Omental fat pad (tissue), 4 donors: Measurements from ENCODE around the gene SYT15. TPM values are rescaled to one million over a fixed set of nuclear protein-coding genes. Genes with fewer than 3 reads are reported as not detected.
A peak's percentile ranks its signal among the peaks of the same experiment; 100 is the strongest.

Source experiments
- ATAC-seq: fragments of 150-250 bp; one replicate; pipeline ENCODE4 v1.9.1; 2016; ENCODE audit warnings: mild to moderate bottlenecking, moderate library complexity; ENCODE audit not compliant: low FRiP score
- DNase-seq: peaks from one replicate; pipeline ENCODE4 v3.0.0-alpha.2; 2019; ENCODE audit warnings: low spot score
- total RNA-seq, 4 donors: library from RNA; depleted of rRNA; stranded (reverse); fragments of >200 nt; gene quantifications; one replicate each; pipeline ENCODE4 v1.1.0, GENCODE V29; 2016
- TF ChIP-seq, protein P1 (sequence below), 3 donors: fragments of 450-650 bp; IDR thresholded peaks; one replicate each; pipeline ENCODE4 v1.5.1; 2016 to 2017; ENCODE audit warnings: antibody characterized with exemption in 3 of 3, mild to moderate bottlenecking in 3 of 3, moderate library complexity in 2 of 3

SYT15 gene
- total RNA-seq, 4 donors from 2014 or later: 0.65 to 9.6 (median 2.9) TPM

- ATAC-seq (no peak), DNase-seq (peak; percentile 20)
- TF ChIP-seq, protein P1, sequence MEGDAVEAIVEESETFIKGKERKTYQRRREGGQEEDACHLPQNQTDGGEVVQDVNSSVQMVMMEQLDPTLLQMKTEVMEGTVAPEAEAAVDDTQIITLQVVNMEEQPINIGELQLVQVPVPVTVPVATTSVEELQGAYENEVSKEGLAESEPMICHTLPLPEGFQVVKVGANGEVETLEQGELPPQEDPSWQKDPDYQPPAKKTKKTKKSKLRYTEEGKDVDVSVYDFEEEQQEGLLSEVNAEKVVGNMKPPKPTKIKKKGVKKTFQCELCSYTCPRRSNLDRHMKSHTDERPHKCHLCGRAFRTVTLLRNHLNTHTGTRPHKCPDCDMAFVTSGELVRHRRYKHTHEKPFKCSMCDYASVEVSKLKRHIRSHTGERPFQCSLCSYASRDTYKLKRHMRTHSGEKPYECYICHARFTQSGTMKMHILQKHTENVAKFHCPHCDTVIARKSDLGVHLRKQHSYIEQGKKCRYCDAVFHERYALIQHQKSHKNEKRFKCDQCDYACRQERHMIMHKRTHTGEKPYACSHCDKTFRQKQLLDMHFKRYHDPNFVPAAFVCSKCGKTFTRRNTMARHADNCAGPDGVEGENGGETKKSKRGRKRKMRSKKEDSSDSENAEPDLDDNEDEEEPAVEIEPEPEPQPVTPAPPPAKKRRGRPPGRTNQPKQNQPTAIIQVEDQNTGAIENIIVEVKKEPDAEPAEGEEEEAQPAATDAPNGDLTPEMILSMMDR (IDR thresholded peaks at IDR 0.05): no peak
These were observed 36.1 kb upstream of the SYT15 start for GRCh38 chr10:46542567-46543465.

- no peak for ATAC-seq
- DNase-seq: peak; percentile 12
- TF ChIP-seq, protein P1 (IDR thresholded peaks at IDR 0.05): no peak
These were observed 35.2 kb upstream of the SYT15 start for GRCh38 chr10:46543466-46544377.

GRCh38 chr10:46544989-46545791 is 33.7 kb upstream of the SYT15 start:
- TF ChIP-seq, protein P1 (IDR thresholded peaks at IDR 0.05): no peak
- DNase-seq (peak; percentile 20), ATAC-seq (no peak)

- ATAC-seq (no peak), DNase-seq (peak; percentile 21)
- TF ChIP-seq, protein P1 (IDR thresholded peaks at IDR 0.05): no peak
These were observed 32.9 kb upstream of the SYT15 start for GRCh38 chr10:46545861-46546590.

- peak; percentile 20 for DNase-seq
- TF ChIP-seq, protein P1 (IDR thresholded peaks at IDR 0.05): no peak
- no peak for ATAC-seq
These were observed 32.1 kb upstream of the SYT15 start for GRCh38 chr10:46546591-46547540.
